Brain microvascular endothelial cell (primary cell): ENCODE results near the gene EPHB2.

Experiments
- DNase-seq: peaks from one replicate; pipeline ENCODE4 v3.0.0-alpha.2; 2020
- H3K27ac ChIP-seq: fragments of 250-450 bp; sonication (Bioruptor Pico); 2 replicates; pipeline ENCODE4 v1.5.1; 2020; ENCODE audit warnings: mild to moderate bottlenecking, moderate library complexity
- H3K27me3 ChIP-seq: fragments of 250-450 bp; sonication (Bioruptor Pico); replicated peaks from 2 replicates; pipeline ENCODE4 v1.5.1; 2020; ENCODE audit warnings: mild to moderate bottlenecking
- H3K36me3 ChIP-seq: fragments of 250-450 bp; sonication (Bioruptor Pico); replicated peaks from 2 replicates; pipeline ENCODE4 v1.5.1; 2020; ENCODE audit warnings: mild to moderate bottlenecking
- H3K4me3 ChIP-seq: 2 replicates; pipeline ENCODE4 v1.5.1; 2011; ENCODE audit warnings: low read depth, mild to moderate bottlenecking, control low read depth, low read length, moderate library complexity
- CTCF ChIP-seq: IDR thresholded peaks from 2 replicates; pipeline ENCODE4 v1.5.1; 2011; ENCODE audit warnings: low read depth, mild to moderate bottlenecking, moderate library complexity, low read length, control low read depth, inconsistent platforms; ENCODE audit errors: missing control alignments
- in situ Hi-C: cut with HindIII; loops from 2 replicates; pipeline ENCODE4 v1.10.0; 2017; ENCODE audit warnings: low sequenced_read_pairs, low pct_ligation_motif_present

EPHB2 gene

GRCh38 chr1:22878626-22879025 is 168.0 kb downstream of the EPHB2 start:
- H3K27me3 ChIP-seq = no peaks in the 10 kb centered on the region
- no peak overlapping the region for H3K27ac ChIP-seq
- no peak overlapping the region for H3K4me3 ChIP-seq
- DNase-seq = no peak
- in situ Hi-C loops = loop anchor here (25.0 kb wide), 1 partner anchor 191 kb away; no protein-coding TSS in a partner anchor
- no peak for TF ChIP-seq CTCF
- H3K36me3 ChIP-seq = no peaks in the 10 kb centered on the region

GRCh38 chr1:22879445-22879844 is 168.8 kb downstream of the EPHB2 start:
- in situ Hi-C loops = loop anchor here (25.0 kb wide), 1 partner anchor 192 kb away; no protein-coding TSS in a partner anchor
- Histone ChIP-seq H3K36me3 (no peaks in the 10 kb centered on the region), H3K27me3 (no peaks in the 10 kb centered on the region), H3K4me3 (no peak overlapping the region), H3K27ac (no peak overlapping the region)
- TF ChIP-seq CTCF = no peak
- no peak for DNase-seq

- in situ Hi-C loops = loop anchor here (25.0 kb wide), 1 partner anchor 193 kb away; no protein-coding TSS in a partner anchor
- H3K27me3 ChIP-seq = no peaks in the 10 kb centered on the region
- no peak for TF ChIP-seq CTCF
- no peaks in the 10 kb centered on the region for H3K36me3 ChIP-seq
- peak; percentile 56 for DNase-seq
- no peak overlapping the region for H3K27ac ChIP-seq
- H3K4me3 ChIP-seq = no peak overlapping the region
Observed at GRCh38 chr1:22880174-22880601, 169.5 kb downstream of the EPHB2 start.

GRCh38 chr1:22883406-22883805 is 172.8 kb downstream of the EPHB2 start:
- in situ Hi-C loops = loop anchor here (25.0 kb wide), 1 partner anchor 196 kb away; no protein-coding TSS in a partner anchor
- no peak for DNase-seq

GRCh38 chr1:22884806-22885530 is 174.3 kb downstream of the EPHB2 start:
- Histone ChIP-seq H3K36me3 (no peaks in the 10 kb centered on the region), H3K27ac (no peak overlapping the region), H3K27me3 (no peaks in the 10 kb centered on the region), H3K4me3 (no peak overlapping the region)
- in situ Hi-C loops = loop anchor here (25.0 kb wide), 1 partner anchor 198 kb away; no protein-coding TSS in a partner anchor
- DNase-seq = no peak
- no peak for TF ChIP-seq CTCF

More at GRCh38 chr1:22883406-22883805, 172.8 kb downstream of the EPHB2 start:
- no peak for TF ChIP-seq CTCF
- no peak overlapping the region for H3K4me3 ChIP-seq
- no peaks in the 10 kb centered on the region for H3K27me3 ChIP-seq
- H3K27ac ChIP-seq = no peak overlapping the region
- H3K36me3 ChIP-seq = no peaks in the 10 kb centered on the region
